SK-N-SH treated with all-trans-retinoic acid at 6 μM for 48 hours (cell line): ENCODE data around the gene ZNF627.

ENCODE experiments used
- ATAC-seq: fragments of 200-7000 bp; cut with Tn5 transposase; 3 replicates; pipeline ENCODE4 v1.9.1; 2020; ENCODE audit warnings: mild to moderate bottlenecking, moderate library complexity
- ARNTL ChIP-seq: fragments of 450-650 bp; formaldehyde crosslinking; IDR thresholded peaks from 2 replicates; pipeline ENCODE4 v1.5.0; 2020; ENCODE audit warnings: low read depth, mild to moderate bottlenecking, moderate library complexity, borderline replicate concordance
- BACH2 ChIP-seq: fragments of 250-450 bp; sonication (Bioruptor Pico); IDR thresholded peaks from 2 replicates; pipeline ENCODE4 v1.9.0; 2021; ENCODE audit warnings: mild to moderate bottlenecking, borderline replicate concordance
- CSDC2 ChIP-seq: fragments of 250-450 bp; sonication (Bioruptor Pico); IDR thresholded peaks from 2 replicates; pipeline ENCODE4 v1.5.0; 2020; ENCODE audit warnings: mild to moderate bottlenecking, moderate library complexity
- ISL1 ChIP-seq: fragments of 250-450 bp; sonication (Bioruptor Pico); IDR thresholded peaks from 2 replicates; pipeline ENCODE4 v2.1.2; 2022; ENCODE audit warnings: mild to moderate bottlenecking, moderate library complexity
- OSR1 ChIP-seq: fragments of 250-450 bp; sonication (Bioruptor Pico); IDR thresholded peaks from 2 replicates; pipeline ENCODE4 v1.8.0; 2022; ENCODE audit warnings: moderate library complexity, mild to moderate bottlenecking, inconsistent platforms
- PPARA ChIP-seq: fragments of 250-450 bp; sonication (Bioruptor Pico); IDR thresholded peaks from 2 replicates; pipeline ENCODE4 v1.5.0; 2020; ENCODE audit warnings: mild to moderate bottlenecking, borderline replicate concordance
- RARB ChIP-seq: fragments of 250-450 bp; sonication (Bioruptor Pico); IDR thresholded peaks from 2 replicates; pipeline ENCODE4 v1.8.0; 2021; ENCODE audit warnings: mild to moderate bottlenecking, moderate library complexity
- TCF4 ChIP-seq: fragments of 250-450 bp; sonication (Bioruptor Pico); IDR thresholded peaks from 2 replicates; pipeline ENCODE4 v1.8.0; 2021; ENCODE audit warnings: mild to moderate bottlenecking, moderate library complexity, borderline replicate concordance
- TOX ChIP-seq: fragments of 250-450 bp; sonication (Bioruptor Pico); IDR thresholded peaks from 2 replicates; pipeline ENCODE4 v1.8.0; 2021; ENCODE audit warnings: mild to moderate bottlenecking, moderate library complexity, borderline replicate concordance
- ZC3H10 ChIP-seq: fragments of 250-450 bp; sonication (Bioruptor Pico); IDR thresholded peaks from 2 replicates; pipeline ENCODE4 v1.5.1; 2021; ENCODE audit warnings: mild to moderate bottlenecking, moderate library complexity
- ZFP3 ChIP-seq: fragments of 250-450 bp; sonication (Bioruptor Pico); IDR thresholded peaks from 2 replicates; pipeline ENCODE4 v1.5.0; 2020; ENCODE audit warnings: mild to moderate bottlenecking, moderate library complexity
- ZFP30 ChIP-seq: fragments of 450-650 bp; formaldehyde crosslinking; IDR thresholded peaks from 2 replicates; pipeline ENCODE4 v1.5.0; 2022; ENCODE audit warnings: mild to moderate bottlenecking, moderate library complexity
- ZNF565 ChIP-seq: fragments of 450-650 bp; formaldehyde crosslinking; conservative IDR thresholded peaks from 2 replicates; pipeline ENCODE4 v1.5.0; 2020; ENCODE audit warnings: low read depth, mild to moderate bottlenecking, moderate library complexity
- ZNF70 ChIP-seq: fragments of 450-650 bp; formaldehyde crosslinking; IDR thresholded peaks from 2 replicates; pipeline ENCODE4 v1.5.0; 2020; ENCODE audit warnings: mild to moderate bottlenecking, moderate library complexity
- ZNF8 ChIP-seq: fragments of 450-650 bp; formaldehyde crosslinking; IDR thresholded peaks from 2 replicates; pipeline ENCODE4 v1.5.0; 2020; ENCODE audit warnings: mild to moderate bottlenecking, moderate library complexity
- TF ChIP-seq, protein P1 (sequence below): fragments of 250-450 bp; sonication (Bioruptor Pico); IDR thresholded peaks from 2 replicates; pipeline ENCODE4 v1.8.0; 2021; ENCODE audit warnings: low read depth, mild to moderate bottlenecking, moderate library complexity, borderline replicate concordance
- TF ChIP-seq, protein P2 (sequence below): fragments of 250-450 bp; sonication (Bioruptor Pico); IDR thresholded peaks from 2 replicates; pipeline ENCODE4 v1.5.0; 2020; ENCODE audit warnings: mild to moderate bottlenecking, moderate library complexity
- TF ChIP-seq, protein P3 (sequence below): fragments of 250-450 bp; sonication (Bioruptor Pico); IDR thresholded peaks from 2 replicates; pipeline ENCODE4 v1.5.1; 2020; ENCODE audit warnings: low read depth, mild to moderate bottlenecking, moderate library complexity
- TF ChIP-seq, protein P4 (sequence below): fragments of 250-450 bp; sonication (Bioruptor Pico); IDR thresholded peaks from 2 replicates; pipeline ENCODE4 v1.5.1; 2021; ENCODE audit warnings: mild to moderate bottlenecking, moderate library complexity

ZNF627 gene

DNA sequence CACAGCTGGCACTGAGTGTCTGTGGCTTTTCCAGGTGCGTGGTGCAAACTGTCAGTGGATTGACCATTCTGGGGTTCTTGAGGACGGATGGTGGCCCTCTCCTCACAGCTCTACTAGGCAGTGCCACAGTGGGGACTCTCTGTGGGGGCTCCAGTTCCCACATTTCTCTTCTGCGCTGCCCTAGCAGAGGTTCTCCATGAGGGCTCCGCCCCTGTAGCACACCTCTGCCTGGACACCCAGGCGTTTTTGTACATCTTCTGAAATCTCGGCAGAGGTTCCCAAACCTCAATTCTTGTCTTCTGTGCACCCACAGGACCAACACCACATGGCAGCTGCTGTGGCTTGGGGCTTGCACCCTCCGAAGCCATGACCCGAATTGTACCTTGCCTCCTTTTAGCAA, 9.2 kb downstream of the ZNF627 start:
- TF ChIP-seq, protein P1, sequence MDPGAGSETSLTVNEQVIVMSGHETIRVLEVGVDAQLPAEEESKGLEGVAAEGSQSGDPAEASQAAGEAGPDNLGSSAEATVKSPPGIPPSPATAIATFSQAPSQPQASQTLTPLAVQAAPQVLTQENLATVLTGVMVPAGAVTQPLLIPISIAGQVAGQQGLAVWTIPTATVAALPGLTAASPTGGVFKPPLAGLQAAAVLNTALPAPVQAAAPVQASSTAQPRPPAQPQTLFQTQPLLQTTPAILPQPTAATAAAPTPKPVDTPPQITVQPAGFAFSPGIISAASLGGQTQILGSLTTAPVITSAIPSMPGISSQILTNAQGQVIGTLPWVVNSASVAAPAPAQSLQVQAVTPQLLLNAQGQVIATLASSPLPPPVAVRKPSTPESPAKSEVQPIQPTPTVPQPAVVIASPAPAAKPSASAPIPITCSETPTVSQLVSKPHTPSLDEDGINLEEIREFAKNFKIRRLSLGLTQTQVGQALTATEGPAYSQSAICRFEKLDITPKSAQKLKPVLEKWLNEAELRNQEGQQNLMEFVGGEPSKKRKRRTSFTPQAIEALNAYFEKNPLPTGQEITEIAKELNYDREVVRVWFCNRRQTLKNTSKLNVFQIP (CRISPR knock-in tag): no peak
- TF ChIP-seq, protein P2, sequence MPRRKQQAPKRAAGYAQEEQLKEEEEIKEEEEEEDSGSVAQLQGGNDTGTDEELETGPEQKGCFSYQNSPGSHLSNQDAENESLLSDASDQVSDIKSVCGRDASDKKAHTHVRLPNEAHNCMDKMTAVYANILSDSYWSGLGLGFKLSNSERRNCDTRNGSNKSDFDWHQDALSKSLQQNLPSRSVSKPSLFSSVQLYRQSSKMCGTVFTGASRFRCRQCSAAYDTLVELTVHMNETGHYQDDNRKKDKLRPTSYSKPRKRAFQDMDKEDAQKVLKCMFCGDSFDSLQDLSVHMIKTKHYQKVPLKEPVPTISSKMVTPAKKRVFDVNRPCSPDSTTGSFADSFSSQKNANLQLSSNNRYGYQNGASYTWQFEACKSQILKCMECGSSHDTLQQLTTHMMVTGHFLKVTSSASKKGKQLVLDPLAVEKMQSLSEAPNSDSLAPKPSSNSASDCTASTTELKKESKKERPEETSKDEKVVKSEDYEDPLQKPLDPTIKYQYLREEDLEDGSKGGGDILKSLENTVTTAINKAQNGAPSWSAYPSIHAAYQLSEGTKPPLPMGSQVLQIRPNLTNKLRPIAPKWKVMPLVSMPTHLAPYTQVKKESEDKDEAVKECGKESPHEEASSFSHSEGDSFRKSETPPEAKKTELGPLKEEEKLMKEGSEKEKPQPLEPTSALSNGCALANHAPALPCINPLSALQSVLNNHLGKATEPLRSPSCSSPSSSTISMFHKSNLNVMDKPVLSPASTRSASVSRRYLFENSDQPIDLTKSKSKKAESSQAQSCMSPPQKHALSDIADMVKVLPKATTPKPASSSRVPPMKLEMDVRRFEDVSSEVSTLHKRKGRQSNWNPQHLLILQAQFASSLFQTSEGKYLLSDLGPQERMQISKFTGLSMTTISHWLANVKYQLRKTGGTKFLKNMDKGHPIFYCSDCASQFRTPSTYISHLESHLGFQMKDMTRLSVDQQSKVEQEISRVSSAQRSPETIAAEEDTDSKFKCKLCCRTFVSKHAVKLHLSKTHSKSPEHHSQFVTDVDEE (CRISPR knock-in tag): no peak
- TF ChIP-seq, protein P3, sequence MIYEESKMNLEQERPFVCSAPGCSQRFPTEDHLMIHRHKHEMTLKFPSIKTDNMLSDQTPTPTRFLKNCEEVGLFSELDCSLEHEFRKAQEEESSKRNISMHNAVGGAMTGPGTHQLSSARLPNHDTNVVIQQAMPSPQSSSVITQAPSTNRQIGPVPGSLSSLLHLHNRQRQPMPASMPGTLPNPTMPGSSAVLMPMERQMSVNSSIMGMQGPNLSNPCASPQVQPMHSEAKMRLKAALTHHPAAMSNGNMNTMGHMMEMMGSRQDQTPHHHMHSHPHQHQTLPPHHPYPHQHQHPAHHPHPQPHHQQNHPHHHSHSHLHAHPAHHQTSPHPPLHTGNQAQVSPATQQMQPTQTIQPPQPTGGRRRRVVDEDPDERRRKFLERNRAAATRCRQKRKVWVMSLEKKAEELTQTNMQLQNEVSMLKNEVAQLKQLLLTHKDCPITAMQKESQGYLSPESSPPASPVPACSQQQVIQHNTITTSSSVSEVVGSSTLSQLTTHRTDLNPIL: no peak
- TF ChIP-seq ARNTL (CRISPR knock-in tag) (no peak), ZFP30 (CRISPR knock-in tag) (no peak), ZFP3 (CRISPR knock-in tag) (no peak)
- ATAC-seq: no peak

DNA sequence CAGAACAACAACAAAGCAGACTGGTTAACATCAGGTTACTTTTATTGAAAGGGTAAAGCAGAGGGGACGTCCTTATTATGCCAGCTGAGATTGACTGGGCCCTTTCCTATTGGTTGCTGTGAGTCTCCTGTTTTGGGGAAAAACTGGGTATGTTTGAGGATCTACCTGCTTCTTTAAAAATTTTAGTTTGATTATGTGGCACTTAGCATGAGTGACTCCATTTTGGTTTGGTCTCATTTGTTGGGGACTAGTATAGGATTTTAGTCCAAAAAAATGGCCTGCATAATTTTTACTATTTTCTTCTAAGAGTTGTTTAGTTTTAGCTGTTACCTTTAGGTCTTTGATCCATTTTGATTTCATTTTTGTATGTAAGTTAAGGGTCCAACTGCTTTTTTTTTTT, 14.4 kb downstream of the ZNF627 start:
- TF ChIP-seq OSR1 (CRISPR knock-in tag): no peak
- no peak for TF ChIP-seq ZFP3 (CRISPR knock-in tag)
- no peak for TF ChIP-seq ZNF8 (CRISPR knock-in tag)
- no peak for TF ChIP-seq TCF4 (CRISPR knock-in tag)
- TF ChIP-seq PPARA (CRISPR knock-in tag): no peak
- no peak for TF ChIP-seq ARNTL (CRISPR knock-in tag)
- TF ChIP-seq, protein P4, sequence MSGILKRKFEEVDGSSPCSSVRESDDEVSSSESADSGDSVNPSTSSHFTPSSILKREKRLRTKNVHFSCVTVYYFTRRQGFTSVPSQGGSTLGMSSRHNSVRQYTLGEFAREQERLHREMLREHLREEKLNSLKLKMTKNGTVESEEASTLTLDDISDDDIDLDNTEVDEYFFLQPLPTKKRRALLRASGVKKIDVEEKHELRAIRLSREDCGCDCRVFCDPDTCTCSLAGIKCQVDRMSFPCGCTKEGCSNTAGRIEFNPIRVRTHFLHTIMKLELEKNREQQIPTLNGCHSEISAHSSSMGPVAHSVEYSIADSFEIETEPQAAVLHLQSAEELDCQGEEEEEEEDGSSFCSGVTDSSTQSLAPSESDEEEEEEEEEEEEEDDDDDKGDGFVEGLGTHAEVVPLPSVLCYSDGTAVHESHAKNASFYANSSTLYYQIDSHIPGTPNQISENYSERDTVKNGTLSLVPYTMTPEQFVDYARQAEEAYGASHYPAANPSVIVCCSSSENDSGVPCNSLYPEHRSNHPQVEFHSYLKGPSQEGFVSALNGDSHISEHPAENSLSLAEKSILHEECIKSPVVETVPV: no peak
- TF ChIP-seq ZC3H10: no peak
- TF ChIP-seq, protein P3: no peak
- TF ChIP-seq, all 23 proteins: peak for 0
- ATAC-seq: no peak

DNA sequence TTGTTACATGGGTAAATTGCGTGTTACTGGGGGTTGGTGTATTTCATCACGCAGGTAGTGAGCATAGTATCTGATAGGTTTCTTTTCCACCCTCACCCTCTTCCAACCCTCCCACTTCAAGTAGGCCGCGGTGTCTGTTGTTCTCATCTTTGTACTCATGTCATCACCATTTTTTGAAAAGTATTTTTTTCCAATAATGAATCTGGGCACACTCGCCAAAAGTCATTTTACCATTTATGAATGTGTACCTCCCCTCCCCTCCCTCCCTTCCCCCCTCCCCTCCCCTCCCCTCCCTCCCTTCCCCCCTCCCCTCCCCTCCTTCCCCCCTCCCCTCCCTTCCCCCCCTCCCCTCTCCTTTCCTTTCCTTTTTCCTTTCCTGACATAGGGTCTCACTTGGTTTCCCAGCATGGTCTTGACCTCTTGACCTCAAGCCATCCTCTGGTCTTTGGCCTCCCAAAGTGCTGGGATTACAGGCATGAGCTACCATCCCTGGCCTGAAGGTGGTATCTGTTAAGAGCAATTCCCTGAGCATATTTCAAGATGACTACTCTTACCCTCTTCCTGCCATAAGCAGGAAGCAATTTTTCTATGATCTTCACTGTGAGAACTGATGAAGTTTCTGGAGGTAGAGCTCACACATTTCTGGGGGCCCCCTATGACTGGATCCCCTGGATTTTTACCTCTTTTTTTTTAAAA, 15.7 kb downstream of the ZNF627 start:
- TF ChIP-seq ZNF565 (CRISPR knock-in tag): no peak
- no peak for ATAC-seq

DNA sequence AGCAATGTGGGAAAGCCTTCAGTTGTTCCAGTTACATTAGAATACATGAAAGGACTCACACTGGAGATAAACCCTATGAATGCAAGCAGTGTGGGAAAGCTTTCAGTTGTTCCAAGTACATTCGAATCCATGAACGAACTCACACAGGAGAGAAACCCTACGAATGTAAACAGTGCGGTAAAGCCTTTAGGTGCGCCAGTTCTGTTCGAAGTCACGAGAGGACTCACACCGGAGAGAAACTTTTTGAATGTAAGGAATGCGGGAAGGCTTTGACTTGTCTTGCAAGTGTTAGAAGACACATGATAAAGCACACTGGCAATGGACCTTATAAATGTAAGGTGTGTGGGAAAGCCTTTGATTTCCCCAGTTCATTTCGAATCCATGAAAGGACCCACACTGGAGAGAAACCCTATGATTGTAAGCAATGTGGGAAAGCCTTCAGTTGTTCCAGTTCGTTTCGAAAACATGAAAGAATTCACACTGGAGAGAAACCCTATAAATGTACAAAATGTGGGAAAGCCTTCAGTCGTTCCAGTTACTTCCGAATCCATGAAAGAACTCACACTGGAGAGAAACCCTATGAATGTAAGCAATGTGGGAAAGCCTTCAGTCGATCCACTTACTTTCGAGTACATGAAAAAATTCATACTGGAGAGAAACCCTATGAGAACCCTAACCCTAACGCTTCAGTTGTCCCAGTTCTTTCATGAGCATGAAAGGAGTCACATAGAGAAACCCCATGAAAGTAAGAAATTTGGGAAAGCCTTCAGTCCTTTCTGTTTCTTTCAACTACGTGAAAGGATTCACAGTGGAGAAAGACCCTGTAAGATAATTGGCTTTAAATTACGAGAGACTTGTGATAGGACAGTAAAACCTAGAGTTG, 20.1 kb downstream of the ZNF627 start:
- ATAC-seq: no peak
- TF ChIP-seq ZFP30 (CRISPR knock-in tag) (no peak), ZC3H10 (no peak), ARNTL (CRISPR knock-in tag) (no peak), PPARA (CRISPR knock-in tag) (no peak), BACH2 (CRISPR knock-in tag) (no peak), OSR1 (CRISPR knock-in tag) (no peak), ZFP3 (CRISPR knock-in tag) (no peak), ZNF565 (CRISPR knock-in tag) (no peak), CSDC2 (CRISPR knock-in tag) (no peak), ZNF70 (CRISPR knock-in tag) (no peak), TOX (no peak), RARB (no peak), ISL1 (CRISPR knock-in tag) (no peak)
- TF ChIP-seq, protein P2 (CRISPR knock-in tag): no peak
- TF ChIP-seq, protein P3: no peak
